H7 (cell line): Measurements from ENCODE around the gene ERBB4. TPM values are rescaled to one million over a fixed set of nuclear protein-coding genes. Genes with fewer than 3 reads are reported as not detected.
"Not testable (repeated sequence)": the region's sequence is repeated elsewhere in the genome, so short reads cannot be mapped to it uniquely, and the experiment has no call there.

Experiments used
- DNase-seq: peaks from one replicate; pipeline ENCODE4 v3.0.0; 2012
- H3K27me3 ChIP-seq: 2 replicates; pipeline ENCODE4 v1.6.0; 2011; ENCODE audit warnings: mild to moderate bottlenecking, low read length; ENCODE audit not compliant: control insufficient read depth, insufficient read depth
- H3K36me3 ChIP-seq: replicated peaks from 2 replicates; pipeline ENCODE4 v1.5.1; 2011; ENCODE audit warnings: low read length; ENCODE audit not compliant: control insufficient read depth, insufficient read depth
- H3K4me3 ChIP-seq: 2 replicates; pipeline ENCODE4 v1.5.1; 2011; ENCODE audit warnings: low read depth, mild to moderate bottlenecking, control low read depth, low read length, moderate library complexity; ENCODE audit not compliant: insufficient read depth
- total RNA-seq: library from RNA; depleted of rRNA; stranded (reverse); fragments of >200 nt; shearing (Covaris generic); gene quantifications from 2 replicates; pipeline ENCODE4 v1.2.3, GENCODE V29; 2014

Gene ERBB4
- total RNA-seq, 1 experiment from 2014 or later = 5.7 TPM

DNA sequence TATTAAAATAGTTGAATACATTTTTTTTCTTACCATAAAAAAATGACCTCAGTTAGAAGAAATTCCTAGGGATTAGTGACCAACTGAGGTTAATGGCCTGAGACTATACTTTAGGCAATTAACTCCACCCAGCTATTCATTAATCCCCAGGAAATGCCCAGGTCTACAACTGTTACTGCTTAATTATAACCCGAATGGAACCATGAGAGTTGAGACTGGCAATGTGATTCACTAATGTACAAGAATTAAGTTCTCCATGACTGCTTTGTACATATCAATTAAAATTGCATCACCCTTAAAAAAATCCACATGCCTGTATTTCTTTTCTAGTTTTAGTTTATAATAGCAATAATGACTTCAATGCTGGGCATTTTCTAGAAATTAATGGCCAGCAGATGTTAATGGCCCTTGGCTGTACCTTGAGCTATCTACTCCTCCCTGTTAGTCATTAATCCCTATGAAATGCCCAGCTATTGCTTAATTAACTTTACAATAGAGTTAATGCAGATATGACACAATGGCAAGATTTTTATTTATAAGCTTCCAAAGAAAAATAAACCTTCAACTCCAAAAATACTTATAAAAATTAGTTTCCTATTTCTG is 44.1 kb downstream of the ERBB4 start:
- DNase-seq = no peak
- Histone ChIP-seq H3K36me3 (no peaks in the 10 kb centered on the region), H3K27me3 (no peaks in the 10 kb centered on the region), H3K4me3 (no peak overlapping the region)

DNA sequence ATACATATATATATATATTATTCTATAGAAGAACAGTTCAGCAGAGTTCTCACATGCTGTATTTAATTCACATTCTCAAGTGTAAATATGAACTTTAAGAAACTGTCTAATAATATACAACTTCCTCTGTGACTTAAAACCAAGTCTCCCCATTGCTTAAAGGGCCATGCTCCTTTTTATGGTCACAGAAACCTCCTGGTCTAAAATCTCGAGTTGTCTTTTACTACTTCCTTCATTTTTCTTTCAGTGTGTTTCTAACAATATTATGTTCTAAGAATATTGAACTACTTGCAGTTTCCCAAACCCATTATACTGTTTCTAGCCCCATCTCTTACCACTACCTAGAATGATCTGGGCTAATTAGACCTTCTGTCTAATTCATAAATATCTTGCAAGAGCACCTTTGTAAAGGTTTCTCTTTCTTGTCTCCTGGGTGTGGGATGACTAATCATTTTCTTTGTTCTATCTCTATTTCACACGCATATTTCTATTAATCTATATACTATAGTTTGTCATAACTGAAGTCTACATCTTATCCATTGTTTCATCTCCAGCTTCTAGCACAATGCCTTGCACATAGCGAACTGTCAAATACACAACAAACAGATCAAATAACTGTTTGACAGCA is 48.8 kb downstream of the ERBB4 start:
- no peak overlapping the region for H3K4me3 ChIP-seq
- H3K27me3 ChIP-seq = no peaks in the 10 kb centered on the region
- no peak for DNase-seq
- H3K36me3 ChIP-seq = no peaks in the 10 kb centered on the region

DNA sequence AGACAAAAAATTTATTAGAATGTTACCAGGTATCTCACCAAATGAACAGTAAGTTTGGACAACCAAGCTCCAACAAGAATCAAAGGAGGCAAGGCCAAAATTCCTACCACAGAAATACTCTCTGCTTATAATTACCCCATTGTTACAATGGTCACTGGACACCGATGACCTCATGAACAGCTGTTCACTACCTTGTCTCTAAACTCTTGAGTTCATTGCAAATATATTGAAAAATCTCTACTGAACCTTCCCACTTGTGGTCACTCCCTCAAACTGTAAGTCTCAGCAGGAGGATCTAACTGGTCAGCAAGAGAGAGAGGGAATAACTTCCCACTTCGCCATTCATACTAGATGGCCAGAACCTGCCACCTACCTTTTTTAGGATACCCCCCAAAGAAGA is 50.0 kb downstream of the ERBB4 start:
- DNase-seq = no peak
- H3K4me3 ChIP-seq = no peak overlapping the region
- H3K27me3 ChIP-seq = no peaks in the 10 kb centered on the region
- H3K36me3 ChIP-seq = no peaks in the 10 kb centered on the region

DNA sequence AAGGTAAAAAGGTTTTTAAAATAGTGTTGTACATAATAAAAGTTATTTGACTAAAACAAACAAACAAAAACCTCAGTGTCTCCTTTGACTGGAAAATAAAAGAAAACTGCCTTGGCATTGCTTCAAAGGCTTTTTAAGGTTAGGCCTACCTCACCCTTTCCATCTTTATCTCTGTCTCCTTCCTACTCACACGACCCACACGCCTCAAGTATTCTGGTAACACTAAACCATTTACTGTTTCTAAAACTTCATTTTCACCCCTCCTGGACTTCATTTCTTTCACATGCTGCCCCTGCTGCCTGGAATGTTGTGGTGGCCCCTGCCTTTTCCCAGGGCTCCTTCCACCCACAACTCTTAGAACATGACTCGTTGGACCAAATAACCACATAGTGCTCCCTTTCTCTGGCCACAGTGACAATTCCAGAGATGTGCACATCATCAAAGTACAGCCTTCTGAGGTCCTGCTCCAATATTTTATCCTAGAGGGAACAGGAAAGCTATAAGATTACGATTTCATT is 54.0 kb downstream of the ERBB4 start:
- no peak for DNase-seq
- Histone ChIP-seq H3K4me3 (no peak overlapping the region), H3K36me3 (no peaks in the 10 kb centered on the region), H3K27me3 (no peaks in the 10 kb centered on the region)

DNA sequence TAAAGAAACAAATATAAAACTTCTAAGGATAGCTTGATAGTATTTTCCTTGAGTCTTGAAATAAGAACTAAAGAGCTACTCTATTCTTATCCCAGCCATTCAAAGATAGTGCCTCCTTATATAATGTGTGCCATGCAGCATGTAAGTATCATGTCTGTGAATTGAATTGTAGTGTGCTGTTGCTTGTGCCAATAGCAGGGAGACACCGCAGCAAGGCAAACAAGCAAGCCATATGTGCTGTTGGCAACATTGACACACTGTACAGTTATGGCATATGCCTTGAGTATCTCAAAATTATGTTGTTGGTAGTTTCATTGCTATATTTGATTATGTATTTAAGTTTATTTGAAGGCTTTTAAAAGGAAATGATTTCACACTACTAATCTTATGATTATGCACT is 58.2 kb downstream of the ERBB4 start:
- no peak for DNase-seq
- H3K27me3 ChIP-seq = no peaks in the 10 kb centered on the region
- H3K36me3 ChIP-seq = no peaks in the 10 kb centered on the region
- H3K4me3 ChIP-seq = no peak overlapping the region

DNA sequence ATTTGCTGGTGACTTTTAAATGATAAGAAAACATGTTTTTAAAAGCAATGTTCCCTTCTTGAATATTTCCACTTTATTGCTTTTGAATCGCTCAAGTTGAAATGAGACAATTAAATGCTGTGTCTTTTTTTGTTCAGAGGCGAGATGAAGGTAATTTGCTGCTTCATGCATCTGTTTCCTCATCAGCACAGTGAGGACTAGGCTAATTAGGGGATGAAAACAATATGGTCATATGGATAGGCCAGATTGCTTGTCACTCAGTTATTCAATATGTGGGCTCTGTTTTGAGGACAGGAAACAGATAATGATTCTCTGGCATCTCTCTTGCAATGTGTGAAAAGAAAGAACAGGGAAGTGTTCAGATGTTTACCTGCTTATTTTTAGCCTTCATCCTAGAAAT is 61.0 kb downstream of the ERBB4 start:
- no peak for DNase-seq
- H3K36me3 ChIP-seq = no peaks in the 10 kb centered on the region
- H3K4me3 ChIP-seq = no peak overlapping the region
- no peaks in the 10 kb centered on the region for H3K27me3 ChIP-seq

DNA sequence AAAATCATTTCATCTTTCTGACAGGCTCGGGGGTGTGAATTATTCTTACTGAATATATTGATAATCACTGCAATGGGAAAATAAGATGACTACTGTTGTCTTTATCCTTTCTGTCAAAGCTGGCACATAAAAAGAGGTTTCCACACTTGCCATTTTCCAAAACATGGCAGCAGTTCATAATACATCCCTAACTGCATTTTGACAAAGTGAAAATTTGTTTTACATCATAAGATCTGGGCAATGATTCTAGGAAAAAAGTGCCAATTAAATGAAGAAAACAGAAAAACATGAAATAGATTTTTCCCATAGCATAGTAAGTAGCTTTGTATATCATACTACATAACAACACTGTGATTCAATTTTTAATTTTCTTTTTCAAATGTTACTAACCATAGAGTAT is 65.4 kb downstream of the ERBB4 start:
- DNase-seq = no peak
- no peaks in the 10 kb centered on the region for H3K27me3 ChIP-seq
- H3K36me3 ChIP-seq = no peaks in the 10 kb centered on the region
- H3K4me3 ChIP-seq = no peak overlapping the region

DNA sequence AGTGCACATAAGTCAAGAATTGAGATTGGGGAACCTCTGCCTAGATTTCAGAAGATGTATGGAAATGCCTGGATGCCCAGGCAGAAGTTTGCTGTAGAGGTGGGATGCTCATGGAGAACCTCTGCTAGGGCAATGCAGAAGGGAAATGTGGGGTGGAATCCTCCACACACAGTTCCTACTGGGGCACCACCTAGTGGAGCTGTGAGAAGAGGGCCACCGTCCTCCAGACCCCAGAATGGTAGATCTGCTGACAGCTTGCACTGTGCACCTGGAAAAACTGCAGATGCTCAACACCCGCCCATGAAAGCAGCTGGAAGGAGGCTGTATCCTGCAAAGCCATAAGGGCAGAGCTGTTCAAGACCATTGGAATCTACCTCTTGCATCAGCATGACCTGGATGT is 71.1 kb downstream of the ERBB4 start:
- not testable (repeated sequence) for H3K27me3 ChIP-seq, DNase-seq, H3K4me3 ChIP-seq, H3K36me3 ChIP-seq

DNA sequence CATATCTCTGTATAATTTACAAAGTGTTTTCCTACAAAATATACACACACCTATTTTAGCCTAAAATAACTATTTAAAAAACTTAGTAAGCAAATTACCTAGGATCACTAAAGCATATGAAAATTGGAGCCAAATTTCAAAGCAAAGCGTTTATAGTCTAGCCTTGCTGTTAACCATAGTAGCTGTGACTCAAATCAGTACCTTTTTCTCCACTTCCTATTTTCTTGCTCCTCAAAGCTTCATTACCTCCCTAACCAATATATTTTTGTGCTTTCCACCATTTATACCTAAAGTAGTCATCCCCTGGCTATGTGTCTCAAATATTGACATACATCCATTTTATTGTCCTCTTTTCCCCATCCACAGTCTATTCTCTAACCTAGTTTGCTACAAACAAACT is 73.1 kb downstream of the ERBB4 start:
- DNase-seq = no peak
- no peaks in the 10 kb centered on the region for H3K36me3 ChIP-seq
- no peaks in the 10 kb centered on the region for H3K27me3 ChIP-seq
- no peak overlapping the region for H3K4me3 ChIP-seq

DNA sequence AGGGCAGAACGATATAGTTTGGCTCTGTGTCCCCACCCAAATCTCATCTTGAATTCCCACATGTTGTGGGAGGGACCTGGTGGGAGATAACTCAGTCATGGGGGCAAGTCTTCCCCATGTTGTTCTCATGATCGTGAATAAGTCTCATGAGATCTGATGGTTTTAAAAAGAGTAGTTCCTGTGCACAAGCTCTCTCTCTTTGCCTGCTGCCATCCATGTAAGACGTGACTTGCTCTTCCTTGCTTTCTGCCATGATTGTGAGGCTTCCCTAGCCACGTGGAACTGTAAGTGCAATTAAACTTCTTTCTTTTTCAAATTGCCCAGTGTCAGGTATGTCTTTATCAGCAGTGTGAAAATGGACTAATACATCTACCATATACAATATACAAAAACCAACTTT is 76.9 kb downstream of the ERBB4 start:
- not testable (repeated sequence) for H3K36me3 ChIP-seq, H3K4me3 ChIP-seq, H3K27me3 ChIP-seq, DNase-seq

DNA sequence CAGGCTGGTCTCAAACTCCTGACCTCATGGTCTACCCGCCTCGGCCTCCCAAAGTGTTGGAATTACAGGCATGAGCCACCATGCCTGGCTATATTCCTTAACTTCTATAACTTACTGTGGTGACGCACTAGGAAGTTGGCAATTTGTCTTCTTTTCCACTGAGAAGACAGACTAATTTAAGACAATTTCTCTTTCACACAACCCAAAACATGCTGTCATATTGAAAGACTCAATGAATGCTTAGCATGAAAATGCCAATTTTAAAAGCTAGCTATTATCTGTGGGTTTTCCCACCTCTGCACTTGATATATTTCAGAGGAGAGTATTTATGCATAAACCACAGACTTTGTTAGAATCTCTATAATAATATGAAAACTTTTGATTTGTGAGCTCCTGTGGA is 84.5 kb downstream of the ERBB4 start:
- no peaks in the 10 kb centered on the region for H3K27me3 ChIP-seq
- no peaks in the 10 kb centered on the region for H3K36me3 ChIP-seq
- no peak for DNase-seq
- H3K4me3 ChIP-seq = no peak overlapping the region

DNA sequence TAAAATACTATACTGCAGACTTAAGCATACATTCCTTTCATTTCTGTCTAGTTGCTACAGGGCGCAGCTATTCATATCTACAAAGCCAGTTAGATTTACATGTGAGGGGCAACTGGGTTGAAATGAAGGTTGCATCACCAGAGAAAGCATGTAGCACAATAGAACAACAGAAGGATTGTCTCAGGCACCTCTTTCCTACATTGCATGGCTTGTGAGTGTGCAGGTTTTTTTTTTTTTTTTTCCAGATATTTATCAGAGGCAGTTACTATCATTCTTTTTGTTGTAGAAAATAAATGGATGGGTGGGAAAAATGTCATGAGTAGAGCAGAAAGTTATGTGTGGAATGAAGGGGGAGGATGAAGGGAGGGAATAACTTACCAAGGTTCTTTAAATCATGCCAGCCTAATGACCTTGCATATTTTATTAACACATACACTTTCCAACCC is 86.8 kb downstream of the ERBB4 start:
- Histone ChIP-seq H3K27me3 (no peaks in the 10 kb centered on the region), H3K36me3 (no peaks in the 10 kb centered on the region), H3K4me3 (no peak overlapping the region)
- no peak for DNase-seq

DNA sequence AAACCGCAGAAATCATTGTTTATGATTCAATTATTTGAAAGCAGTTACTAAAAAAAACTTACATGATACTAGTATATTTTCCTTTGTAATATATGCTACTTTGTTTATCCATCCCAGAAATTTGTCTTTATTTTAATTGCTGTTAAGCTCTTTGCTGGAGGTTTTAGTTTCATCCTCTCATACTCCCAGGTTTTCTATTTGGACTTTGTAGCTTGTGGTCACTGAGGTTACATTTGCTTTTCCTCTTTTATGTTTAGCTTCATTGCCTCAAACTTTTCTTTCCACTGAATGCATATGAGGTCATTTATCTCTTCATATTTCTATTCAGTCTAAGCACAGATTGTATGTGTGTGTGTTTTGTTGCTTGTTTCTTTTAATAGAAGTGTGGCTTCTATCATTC is 89.9 kb downstream of the ERBB4 start:
- Histone ChIP-seq H3K27me3 (no peaks in the 10 kb centered on the region), H3K36me3 (no peaks in the 10 kb centered on the region), H3K4me3 (no peak overlapping the region)
- DNase-seq = no peak

DNA sequence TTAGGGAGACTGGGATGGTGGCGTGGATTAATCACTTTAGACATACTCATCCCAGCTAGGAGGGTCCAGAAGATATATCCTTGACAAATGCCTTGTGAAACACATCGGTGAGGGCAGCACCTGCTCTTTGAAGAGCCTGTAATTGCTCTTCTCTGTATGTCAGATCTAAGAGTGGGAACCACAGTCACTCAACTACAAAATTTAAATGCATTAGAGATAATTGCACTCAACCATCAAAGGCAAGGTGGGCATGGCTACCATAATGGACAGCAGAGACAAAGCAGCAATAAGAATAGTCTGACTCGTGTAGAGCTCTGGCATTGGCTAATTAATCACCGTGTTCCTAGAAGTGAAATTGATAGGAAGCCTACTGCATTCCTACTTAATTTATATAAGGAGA is 96.8 kb downstream of the ERBB4 start:
- DNase-seq = no peak
- H3K27me3 ChIP-seq = no peaks in the 10 kb centered on the region
- H3K36me3 ChIP-seq = no peaks in the 10 kb centered on the region
- no peak overlapping the region for H3K4me3 ChIP-seq

DNA sequence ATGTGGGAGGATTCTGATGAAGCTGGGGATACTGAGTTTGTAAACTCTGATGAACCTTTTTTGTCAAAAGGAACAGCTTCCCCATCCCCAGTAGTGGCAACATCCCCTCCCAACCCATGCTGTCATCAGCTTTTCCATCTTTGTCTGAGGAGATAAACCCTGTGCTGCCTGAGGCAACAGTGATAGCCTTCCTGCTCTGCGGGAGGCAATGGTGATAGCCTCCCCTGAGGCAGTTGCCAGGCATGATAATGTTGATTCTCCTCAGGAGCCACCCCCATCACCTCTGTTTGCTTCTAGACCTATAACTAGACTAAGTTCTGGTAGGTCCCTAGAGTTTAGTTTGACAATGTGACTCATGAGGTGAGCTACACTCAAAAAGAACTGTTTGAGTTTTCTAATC is 97.5 kb downstream of the ERBB4 start:
- Histone ChIP-seq H3K27me3 (no peaks in the 10 kb centered on the region), H3K36me3 (no peaks in the 10 kb centered on the region), H3K4me3 (no peak overlapping the region)
- no peak for DNase-seq
